ENCODE results near the gene DGKI.

The DGKI gene

DNA sequence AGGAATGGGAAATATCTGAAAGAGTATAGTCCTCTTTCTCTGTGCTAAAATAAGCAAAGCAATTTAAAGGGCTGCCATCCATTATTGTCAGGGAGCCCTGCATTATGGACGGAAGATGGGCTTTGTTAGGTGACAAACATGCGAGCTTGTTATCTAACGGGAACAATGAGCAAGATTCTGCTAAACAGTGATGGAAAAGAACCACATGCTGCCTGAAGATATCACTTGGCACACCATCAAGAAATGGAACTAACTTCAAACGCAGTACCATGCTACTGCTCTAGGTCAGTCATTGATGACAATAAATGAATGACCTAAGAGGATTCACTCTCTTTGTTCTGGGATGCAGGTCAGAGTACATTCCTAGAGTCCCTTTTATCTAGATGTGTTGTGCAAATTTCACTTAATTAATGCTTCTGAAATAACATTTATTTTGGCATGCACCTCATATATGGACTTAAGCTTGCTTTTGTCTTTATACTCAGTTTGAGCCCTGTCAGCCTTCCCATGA, 327.5 kb downstream of the DGKI start:
- DNase-seq = peak; percentile 62

DNA sequence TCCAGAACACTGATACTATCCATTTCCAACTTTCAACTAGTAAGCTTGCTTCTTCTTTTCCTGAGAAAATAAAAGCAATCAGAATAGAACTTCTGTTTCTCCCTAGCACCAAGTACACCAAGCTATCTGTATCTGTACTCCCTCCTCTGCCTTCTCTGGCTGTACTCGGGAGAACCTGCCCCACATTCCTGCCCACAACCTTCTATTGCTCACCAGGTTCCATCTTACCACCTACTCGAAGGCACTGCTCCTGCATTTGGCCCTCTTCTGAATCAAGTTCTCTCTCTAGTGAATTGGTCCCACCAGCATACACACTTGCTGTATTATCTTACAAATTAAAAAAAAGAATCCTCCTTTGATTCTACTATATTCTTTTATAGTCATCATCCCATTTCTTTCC, 333.7 kb downstream of the DGKI start:
- no peak for DNase-seq

DNA sequence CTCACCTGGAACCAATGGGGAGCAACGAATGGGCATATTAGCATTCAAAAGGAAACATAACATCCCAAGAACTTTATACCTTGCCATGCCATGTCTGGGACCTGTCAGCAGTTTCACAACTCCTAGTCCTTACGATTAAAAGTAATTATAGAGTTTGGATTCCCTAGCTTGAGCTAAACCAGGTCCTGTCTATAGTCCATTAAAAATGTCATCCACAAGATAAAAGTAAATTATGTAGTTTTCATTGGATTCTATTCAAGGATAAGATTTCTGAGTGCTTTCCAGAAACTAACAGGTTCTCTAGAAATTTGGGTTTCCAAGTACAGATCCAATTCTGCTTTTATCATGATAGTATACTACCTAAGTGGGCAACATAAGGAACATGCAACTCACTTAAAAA, 339.7 kb downstream of the DGKI start:
- DNase-seq = no peak

DNA sequence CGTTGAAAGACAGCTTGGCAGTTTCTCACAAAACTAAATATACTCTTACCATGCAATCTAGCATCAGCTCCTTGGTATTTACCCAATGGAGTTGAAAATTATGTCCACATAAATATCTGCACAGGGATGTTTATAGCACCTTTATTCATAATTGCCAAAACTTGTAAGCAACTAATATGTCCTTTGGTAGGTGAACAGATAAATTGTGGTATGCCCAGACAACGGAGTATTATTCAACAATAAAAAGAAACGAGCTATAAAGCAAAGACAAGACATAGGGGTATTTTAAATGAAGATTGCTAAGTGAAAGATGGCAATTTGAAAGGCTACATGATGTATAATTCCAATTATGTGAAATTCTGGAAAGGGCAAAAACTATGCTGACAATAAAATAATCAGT, 340.7 kb downstream of the DGKI start:
- DNase-seq = no peak

DNA sequence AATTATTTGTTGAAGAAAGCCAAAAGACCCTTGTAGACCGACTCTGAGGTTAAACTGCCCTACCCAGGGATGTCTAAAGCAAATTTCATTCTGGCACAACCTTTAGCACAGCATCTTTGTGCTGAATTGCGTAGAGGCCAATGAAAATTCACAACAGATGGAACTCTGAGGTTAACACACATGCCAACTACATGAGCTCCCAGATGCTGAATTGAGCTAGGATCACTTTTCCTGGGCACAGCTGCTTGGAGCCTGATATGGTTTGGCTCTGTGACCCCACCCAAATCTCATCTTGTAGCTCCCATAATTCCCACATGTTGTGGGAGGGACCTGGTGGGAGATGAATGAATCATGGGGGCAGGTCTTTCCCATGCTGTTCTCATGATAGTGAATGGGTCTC, 345.2 kb downstream of the DGKI start:
- DNase-seq = no peak

DNA sequence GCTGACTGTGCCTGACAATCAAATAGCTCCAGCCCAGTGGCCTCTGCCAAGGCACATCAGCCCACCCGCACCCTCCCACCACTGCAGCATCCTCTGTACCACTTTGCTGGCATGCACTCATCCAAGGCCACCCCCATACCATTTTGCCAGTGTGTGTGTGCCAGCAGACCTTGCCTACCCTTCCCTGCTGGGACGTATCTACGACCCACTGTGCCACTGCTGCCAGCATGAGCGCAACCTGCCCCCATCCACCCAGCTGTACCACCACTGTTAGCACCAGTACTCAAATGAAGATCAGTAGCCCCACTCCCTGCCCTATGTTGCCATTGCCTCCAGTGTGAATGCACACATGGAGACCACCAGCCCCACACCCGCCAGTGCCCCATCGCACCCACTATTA, 353.9 kb downstream of the DGKI start:
- DNase-seq = no peak

DNA sequence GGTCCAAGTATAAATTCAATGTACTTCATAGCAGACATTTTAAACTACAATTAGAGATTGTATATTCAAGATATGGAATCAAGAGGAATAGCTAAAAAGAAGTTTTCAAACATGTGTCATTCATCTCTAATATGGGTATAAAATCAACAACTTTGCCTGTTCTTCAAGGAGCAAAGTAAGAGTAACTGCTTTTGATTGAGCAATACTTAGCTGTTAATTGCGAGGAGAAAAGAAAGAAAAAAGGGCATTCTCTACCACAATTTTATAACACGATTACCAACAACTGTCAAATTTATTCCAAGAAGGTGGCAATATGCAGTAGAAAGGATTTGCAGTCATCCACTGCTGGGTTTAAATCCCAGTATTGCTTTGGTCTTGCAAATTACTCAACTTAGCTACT, 356.9 kb downstream of the DGKI start:
- DNase-seq = no peak

DNA sequence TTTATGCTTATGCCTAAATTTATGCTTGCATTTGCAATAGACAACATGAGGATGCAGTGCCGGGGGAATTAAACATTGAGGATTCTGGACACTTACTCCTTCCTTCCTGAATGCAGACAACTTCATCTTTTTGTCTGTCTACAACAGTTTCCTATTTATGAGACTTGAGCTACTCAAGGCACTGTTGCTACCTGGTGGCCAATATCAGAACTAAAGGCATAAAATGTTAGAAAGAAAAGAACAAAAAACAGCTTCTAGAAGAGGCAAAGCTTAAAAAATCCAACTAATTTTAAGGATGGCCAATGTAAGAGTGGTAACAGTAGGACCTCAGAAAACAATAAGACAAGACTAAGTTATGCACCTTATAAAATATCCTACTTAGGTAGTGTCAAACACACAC, 358.7 kb downstream of the DGKI start:
- DNase-seq = no peak

DNA sequence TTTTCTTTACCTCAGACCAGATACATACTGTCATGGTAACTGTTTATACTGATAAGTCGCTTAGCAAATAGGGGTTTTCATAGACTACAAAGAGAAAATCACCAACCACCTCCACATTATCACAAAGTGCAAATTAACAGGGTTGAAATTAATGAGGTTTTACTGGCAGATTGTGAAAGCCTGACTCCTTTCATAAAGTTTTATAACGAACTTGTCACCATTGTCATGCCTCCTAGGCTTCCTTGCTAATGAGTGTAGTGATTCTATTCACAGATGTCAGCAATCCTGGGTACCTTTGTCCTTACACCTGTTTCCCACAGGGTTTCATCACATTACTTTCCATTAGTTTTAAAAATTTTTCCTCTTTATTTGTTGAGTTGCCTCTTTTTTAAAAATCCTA, 361.0 kb downstream of the DGKI start:
- no peak for DNase-seq

DNA sequence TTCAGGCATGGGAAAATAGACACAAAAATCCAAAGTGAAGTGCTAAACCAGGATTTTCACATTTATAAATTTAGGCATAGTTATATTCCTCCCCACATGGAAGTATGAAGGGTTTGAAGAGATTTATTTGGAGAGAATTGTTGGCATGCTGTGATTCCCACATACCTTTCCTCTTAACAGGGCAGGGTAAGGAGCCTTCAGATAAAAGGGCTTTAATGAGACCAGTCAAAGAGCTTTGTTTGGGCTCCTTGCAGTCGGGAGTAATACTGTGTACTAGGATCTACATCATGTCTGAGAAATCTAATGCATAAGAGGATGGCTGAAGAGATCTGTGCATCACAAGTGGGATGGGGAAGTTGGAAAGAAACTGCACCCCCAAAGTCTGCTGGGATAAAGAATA, 362.4 kb downstream of the DGKI start:
- DNase-seq = no peak

DNA sequence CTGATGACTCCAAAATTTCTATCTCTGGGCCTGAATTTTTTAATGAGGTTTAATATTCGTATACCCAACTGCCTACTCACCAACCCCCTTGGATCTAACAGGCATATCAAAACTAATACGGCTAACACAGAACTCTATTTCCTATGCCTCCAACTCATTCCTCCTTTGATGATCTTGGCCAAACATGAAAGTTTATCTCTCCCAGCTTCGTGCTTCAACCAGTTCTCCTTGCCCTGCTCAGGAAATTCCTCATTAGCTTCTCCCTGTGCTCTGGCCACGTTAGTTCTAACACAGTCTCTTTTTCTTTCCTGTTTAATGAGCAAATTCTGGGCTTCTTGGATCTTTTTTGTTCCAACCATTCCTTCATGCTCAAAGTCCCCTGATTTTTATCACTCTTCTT, 364.3 kb downstream of the DGKI start:
- DNase-seq = no peak

DNA sequence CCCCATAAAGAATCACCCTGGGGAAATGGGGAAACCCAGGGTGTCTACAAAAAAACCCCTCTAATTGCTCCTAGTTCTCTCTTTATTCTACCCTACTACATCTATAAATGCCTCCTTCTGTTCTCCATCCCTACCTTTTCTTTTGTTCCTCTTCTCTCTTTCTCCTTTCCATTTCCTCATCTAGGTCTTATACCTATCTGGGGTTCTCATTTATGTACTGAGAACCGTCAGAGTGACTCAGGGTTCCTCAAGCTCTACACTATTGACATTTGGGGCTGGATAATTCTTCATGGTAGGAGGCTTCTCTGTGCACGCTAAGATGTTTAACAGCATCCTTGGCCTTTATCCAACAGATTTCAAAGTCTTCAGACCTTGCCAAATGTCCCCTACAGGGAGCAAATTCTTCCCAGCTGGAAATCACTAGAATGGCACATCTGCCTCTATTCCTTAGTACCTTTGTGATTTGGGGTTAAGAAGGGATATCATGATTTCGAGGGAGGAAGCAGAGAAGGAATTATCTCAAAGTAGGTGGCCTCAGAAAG, 365.9 kb downstream of the DGKI start:
- no peak for DNase-seq

DNA sequence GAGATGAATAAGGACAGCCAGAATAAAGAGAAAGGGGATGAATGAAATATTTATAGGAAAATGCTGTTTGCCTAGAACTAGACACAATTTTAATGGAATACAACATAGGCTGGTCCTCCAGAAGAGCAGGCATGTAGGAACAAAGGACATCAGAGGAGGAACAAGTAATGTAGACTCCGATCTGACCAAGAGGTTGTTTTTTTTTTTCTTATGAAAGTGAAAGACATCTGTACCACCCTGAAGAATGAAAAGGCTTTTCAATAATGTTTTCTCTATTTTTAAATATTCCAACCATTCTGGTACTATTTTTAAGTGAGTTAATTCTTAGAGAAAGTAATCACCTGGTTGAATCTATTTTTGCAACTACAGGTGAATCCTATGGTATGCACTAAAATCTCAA, 366.4 kb downstream of the DGKI start:
- DNase-seq = no peak

DNA sequence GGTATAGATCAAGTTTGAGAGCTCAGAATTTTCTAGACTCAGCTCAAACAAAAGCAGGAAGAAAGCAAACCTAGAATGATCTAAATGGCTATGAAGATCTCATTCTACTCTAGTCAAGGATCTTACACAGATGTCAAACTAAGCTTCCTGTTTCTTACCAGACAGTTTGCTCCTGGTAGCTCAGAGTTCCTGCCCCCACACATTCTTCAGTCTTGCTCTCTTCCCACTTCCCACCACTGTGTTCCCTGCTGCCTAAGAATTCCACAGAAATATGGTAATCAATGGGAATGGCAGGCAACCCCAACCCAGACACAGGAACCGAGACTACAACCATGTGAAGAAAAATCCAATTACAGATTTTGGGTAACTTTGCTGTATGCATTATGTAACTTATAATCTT, 369.8 kb downstream of the DGKI start:
- no peak for DNase-seq

DNA sequence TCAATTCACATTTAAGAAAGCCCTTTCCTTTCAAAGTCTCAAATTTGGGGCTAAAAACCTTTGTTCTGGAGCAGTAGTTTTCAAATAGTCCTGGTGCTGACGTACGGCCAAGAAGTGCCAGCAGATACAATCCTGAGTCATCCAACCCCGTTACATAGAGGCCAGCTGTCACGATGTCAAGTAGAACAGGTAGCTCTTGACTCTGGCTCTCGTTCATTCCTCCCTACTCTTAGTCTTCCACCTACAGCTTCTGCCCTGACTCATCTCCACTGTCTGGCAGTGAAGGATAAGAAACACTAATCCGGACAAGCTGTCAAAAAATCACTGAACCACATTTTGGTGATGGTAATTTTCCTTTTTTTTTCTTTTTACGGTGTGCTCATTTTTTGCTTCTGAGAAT, 370.8 kb downstream of the DGKI start:
- no peak for DNase-seq

DNA sequence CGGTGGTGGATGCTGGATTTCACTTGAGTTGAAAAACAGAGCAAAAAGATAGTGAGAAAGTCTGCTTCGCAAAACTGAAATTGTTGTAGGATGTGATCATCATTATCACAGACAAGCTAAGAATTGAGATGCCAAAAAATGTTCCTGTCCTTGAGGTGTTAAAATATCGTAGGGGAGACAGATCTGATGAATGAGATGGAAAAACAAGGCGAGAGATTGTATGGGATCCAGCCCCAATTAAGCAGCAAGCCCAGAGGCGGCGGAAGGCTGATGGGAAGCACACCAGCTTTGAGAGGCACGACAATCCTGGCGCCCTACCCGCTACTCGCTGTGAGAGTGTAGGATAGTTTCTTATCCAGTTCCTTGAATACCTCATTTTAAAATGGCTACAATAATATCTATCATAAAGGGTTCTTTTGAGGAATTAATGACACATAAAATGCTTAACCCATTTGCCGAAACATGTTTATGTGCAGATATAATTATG, 372.2 kb downstream of the DGKI start:
- DNase-seq = no peak

DNA sequence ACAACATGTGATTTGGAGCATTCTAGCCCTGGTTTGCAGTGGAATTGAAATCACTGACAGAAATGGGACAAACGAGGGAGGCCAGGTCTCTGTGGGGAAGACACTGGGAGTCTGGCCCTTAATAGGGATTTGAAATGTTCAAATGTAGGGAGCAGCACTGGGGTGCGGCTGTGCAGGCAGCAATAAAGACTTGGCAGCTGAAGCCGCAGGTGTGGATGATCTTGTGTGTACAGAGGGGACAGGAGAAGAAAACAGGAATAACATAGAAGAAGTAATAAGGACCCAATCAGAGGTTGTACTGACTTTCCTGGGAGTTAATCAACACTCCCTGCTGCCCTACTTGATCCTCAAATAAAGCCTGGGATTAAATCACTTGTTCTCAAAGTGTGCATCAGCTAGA, 375.6 kb downstream of the DGKI start:
- no peak for DNase-seq

DNA sequence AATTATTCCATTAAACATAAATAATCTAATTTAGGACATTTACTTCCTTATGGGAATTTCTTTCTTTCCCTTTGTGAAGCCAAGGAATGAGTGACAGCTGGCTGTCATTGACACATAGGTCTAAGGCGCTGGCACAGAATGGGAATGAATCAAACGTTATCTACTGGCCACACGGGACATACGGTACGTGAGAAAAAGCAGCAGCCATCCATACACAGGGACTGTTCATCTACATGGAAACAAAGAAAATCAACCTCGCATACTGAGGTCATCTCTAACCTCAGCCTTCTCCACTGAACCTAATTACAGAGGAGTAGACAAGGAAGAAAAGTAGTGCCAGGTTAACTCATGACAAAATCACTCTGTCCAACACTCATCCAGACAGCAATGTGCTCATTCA, 376.9 kb downstream of the DGKI start:
- no peak for DNase-seq

DNA sequence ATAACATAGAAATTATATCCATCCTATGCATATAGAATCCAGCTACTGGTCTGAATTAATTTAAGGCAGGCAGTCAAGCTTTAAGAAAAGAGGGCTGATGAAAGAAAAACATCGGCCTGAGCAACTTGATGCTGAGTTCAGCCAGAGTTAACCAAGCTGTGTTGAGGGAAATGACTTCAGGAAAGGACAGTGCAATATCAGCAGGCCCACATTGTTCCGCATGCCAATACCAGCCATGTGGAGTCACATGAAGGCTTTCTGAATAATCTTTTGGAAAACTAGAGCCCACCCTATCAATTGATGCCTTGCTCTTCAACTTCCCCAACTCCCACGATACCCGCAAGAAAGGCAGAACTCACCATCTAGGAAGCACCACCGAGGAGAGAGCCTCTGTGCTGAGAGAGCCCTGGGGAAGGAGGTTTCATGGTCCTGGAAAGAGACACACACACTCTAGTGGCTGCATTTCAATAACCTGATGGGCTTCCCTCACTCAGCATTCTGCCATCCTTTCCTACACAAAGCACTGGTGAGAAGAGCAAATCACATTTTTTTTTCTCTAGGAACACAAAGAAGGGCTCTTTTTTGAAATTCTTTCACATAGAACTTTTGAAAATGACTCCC, 377.5 kb downstream of the DGKI start:
- no peak for DNase-seq

DNA sequence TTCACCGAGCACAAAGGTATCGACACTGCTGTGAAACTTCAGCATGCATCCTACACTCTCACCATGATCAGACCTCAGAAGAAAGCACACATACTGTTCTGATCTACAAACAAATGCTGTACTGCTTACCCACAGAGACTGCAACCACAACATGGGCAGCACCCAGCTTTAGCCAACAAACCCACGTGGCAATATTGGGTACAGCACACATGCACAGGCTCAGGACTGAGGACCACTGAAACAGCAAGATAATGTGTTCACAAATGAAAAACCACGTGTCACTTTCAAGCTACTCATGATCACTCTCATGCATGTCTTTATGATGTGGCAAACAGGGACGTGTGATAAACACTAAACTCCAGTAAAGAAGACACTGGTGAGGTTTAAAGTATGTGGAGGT, 383.9 kb downstream of the DGKI start:
- no peak for DNase-seq

DNA sequence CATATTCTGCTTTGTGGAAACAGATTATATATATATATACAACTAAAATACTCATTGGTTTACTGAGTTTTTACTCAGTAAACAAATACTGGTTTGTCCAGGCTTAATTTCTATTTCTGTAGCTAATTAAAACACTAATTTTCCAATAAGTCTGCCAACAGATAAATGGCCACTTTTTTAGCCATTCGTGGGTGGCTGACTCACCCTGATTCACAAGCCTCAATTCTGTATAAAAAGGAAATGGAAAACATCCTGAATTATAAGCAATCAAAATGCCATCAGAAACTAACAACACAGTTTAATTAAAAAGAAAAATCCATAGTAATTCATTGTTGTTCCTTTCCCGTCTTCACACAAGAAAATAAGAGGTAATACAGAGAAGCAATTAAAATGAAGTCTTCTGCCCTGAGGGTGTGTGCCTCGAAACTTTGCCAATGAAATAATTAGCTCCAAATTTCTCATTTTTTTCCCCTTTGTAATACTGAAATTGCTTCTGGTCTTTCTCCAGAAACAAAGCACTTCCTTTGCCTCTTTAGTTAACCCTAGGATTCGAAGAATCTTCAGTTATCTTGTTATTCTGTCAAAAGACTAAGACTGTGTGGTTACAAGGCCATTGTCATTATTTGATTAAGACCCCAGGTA, 384.6 kb downstream of the DGKI start:
- DNase-seq = no peak

DNA sequence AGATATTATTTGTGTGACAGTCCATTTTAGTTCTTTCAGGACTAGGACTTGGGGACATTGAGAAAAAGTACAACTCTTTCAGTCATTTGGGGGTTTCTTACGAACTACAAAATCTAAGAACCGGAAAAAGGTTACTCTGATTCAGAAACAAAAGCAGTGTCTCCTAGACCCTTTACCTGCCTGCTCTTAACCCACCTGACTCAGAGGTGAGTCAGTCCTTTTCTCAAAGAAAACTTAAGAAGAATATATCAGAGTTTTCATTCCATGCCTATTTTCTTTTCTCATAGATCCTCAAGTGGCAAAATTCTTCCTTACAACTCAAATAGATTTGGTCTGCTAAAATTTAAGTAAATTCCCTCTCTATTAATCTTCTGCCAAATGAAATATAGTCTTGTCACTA, 388.4 kb downstream of the DGKI start:
- no peak for DNase-seq

DNA sequence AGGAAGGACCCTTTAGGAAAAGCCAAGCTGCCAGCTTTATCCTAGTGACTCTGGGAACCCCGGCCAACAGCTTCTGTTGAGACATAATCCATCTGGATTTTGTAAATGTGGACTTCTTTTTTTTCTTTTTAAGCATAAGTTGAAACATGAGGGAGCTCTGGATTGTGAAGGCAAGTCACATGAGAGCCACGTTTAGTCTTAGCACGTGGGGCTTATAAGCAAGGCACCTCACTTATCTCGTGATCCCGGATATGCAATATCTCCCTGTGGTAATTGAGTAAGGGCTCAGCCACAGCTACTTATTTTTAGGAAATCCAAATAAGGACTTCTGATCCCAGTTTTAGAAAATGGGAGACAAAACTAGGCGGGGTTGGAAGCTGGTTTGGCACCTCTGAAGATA, 392.0 kb downstream of the DGKI start:
- no peak for DNase-seq

DNA sequence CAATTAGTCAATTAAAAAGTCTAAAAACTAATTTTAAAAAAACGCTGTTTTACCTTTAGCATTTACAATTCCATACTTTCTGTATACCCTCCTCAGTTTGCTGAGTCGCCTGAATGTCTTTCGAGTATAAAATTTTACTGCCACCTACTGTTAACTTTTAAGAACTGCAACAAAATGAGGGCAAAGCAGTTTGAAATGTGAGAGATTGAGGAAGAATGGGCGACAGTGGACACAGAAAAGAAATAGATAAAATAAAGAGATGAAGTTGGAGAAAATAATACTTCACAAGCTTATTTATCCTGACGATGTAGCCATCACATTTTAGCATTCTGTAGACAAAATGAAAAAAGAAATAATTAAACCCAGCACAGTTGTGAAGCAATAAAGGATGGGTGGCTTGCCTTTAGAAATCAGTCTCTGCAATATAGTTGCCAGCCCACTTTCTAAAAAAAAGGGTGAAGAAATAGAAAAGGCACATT, 392.5 kb downstream of the DGKI start:
- DNase-seq = peak; percentile 46

DNA sequence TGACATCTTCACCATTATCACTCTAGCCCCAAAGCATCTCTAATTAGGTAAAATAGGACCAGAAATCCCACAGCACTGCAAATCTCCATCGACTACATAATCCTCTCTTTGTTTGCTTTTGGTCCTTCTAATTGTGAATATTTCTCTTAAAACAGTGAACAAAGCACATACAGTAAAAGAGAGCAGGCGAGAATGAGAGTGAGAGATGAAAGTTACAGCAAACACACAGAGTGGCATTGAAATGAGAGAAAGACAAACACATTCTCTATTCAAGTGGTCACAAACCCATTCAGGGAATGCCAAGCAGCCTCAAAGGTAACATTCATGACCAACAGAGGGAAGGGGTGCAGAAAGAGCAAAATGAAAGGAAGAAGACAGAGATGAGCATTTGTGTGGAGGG, 393.4 kb downstream of the DGKI start:
- no peak for DNase-seq

Data from hematopoietic multipotent progenitor cell treated with erythropoietin and hydrocortisone succinate and interleukin-3 and kit ligand, for 8 days (in vitro differentiated cells).